Duodenal mucosa (tissue), 2 donors: ENCODE measurements around the gene APAF1.
"Not testable (repeated sequence)": the region's sequence is repeated elsewhere in the genome, so short reads cannot be mapped to it uniquely, and the experiment has no call there.

Experiments
- H3K27ac ChIP-seq: one replicate; pipeline ENCODE4 v1.7.0; 2013; ENCODE audit warnings: low read depth, low read length
- H3K27me3 ChIP-seq, 2 donors: one replicate each; pipeline ENCODE4 v1.7.0; 2013; ENCODE audit warnings: low read length in 2 of 2, control low read depth in 1 of 2; ENCODE audit not compliant: insufficient read depth in 2 of 2, control insufficient read depth in 1 of 2
- H3K36me3 ChIP-seq, 2 donors: one replicate each; pipeline ENCODE4 v1.7.0; 2013; ENCODE audit warnings: low read length in 2 of 2, control low read depth in 1 of 2; ENCODE audit not compliant: insufficient read depth in 2 of 2, control insufficient read depth in 1 of 2
- H3K4me1 ChIP-seq, 2 donors: one replicate each; pipeline ENCODE4 v1.7.0; 2013; ENCODE audit warnings: low read length in 2 of 2, control low read depth in 1 of 2; ENCODE audit not compliant: insufficient read depth in 2 of 2, control insufficient read depth in 1 of 2
- H3K4me3 ChIP-seq, 2 donors: one replicate each; pipeline ENCODE4 v1.7.0; 2013; ENCODE audit warnings: low read length in 2 of 2, low read depth in 1 of 2
- H3K9ac ChIP-seq, 2 donors: one replicate each; pipeline ENCODE4 v1.7.0; 2013; ENCODE audit warnings: low read length in 2 of 2, low read depth in 1 of 2
- H3K9me3 ChIP-seq, 2 donors: one replicate each; pipeline ENCODE4 v1.7.0; 2013; ENCODE audit warnings: low read length in 2 of 2, control low read depth in 1 of 2; ENCODE audit not compliant: control insufficient read depth in 1 of 2

APAF1 gene

GRCh38 chr12:98752726-98753125, 107.6 kb downstream of the APAF1 start:
- Histone ChIP-seq H3K9ac (no peak overlapping the region), H3K9me3 (no peaks in the 10 kb centered on the region), H3K4me1 (no peaks in the 10 kb centered on the region), H3K36me3 (no peaks in the 10 kb centered on the region), H3K27ac (no peak overlapping the region), H3K27me3 (no peaks in the 10 kb centered on the region), H3K4me3 (no peak overlapping the region)

- no peak overlapping the region for H3K4me3 ChIP-seq
- H3K9ac ChIP-seq, result no peak overlapping the region
- no peaks in the 10 kb centered on the region for H3K36me3 ChIP-seq
- H3K9me3 ChIP-seq, result no peaks in the 10 kb centered on the region
- no peak overlapping the region for H3K27ac ChIP-seq
- no peaks in the 10 kb centered on the region for H3K27me3 ChIP-seq
- H3K4me1 ChIP-seq, result no peaks in the 10 kb centered on the region
These were observed 109.0 kb downstream of the APAF1 start for GRCh38 chr12:98754095-98754494.

- H3K4me1 ChIP-seq, H3K27ac ChIP-seq, H3K9ac ChIP-seq, H3K36me3 ChIP-seq, H3K4me3 ChIP-seq, H3K9me3 ChIP-seq, H3K27me3 ChIP-seq: not testable (repeated sequence)
These were observed 110.8 kb downstream of the APAF1 start for GRCh38 chr12:98755855-98756254.

DNA sequence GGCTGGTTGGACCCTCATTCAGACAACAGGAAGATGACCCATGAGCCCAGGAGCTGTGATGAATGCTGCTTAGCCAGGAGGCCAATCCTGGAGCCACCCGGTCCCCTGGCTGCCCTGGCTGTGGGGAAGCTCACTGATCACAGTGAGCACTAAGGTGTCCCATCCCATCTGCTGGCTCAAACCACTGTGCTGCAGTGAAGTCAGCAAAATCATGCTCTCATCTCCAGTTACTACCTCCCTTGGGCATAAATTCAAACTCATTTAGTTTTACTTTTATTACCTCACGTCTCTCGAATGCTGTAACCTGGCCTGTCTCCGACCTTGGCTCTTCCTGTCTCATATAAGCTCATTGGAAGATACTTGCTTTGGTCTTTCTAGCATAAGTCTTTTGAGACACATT, 112.4 kb downstream of the APAF1 start:
- Histone ChIP-seq H3K9ac (no peak overlapping the region), H3K27ac (no peak overlapping the region), H3K4me1 (no peaks in the 10 kb centered on the region), H3K36me3 (no peaks in the 10 kb centered on the region), H3K9me3 (no peaks in the 10 kb centered on the region), H3K4me3 (no peak overlapping the region), H3K27me3 (no peaks in the 10 kb centered on the region)

- Histone ChIP-seq H3K27ac (no peak overlapping the region), H3K9ac (no peak overlapping the region), H3K36me3 (no peaks in the 10 kb centered on the region), H3K27me3 (no peaks in the 10 kb centered on the region), H3K9me3 (no peaks in the 10 kb centered on the region), H3K4me3 (no peak overlapping the region), H3K4me1 (no peaks in the 10 kb centered on the region)
These were observed 113.2 kb downstream of the APAF1 start for GRCh38 chr12:98758331-98758730.

DNA sequence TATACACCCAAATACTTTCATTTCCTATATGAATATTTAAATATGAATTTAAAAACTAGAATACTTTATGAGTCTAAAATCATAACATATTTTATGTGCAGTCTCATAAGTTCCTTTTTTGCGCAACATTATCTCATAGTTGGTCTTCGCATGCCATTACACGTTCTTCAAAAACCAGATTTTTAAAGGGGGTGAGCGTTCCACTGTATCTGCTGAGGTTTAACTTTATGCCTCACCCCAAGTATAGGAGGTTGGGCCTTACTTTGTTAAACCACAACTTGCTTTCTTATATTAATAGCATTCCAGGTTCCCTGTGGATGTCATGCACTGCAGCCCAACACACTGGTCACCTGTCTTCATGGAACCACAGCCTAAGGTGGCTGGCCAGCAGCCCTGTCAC, 118.6 kb downstream of the APAF1 start:
- no peaks in the 10 kb centered on the region for H3K4me1 ChIP-seq
- H3K36me3 ChIP-seq, result no peaks in the 10 kb centered on the region
- H3K9ac ChIP-seq, result no peak overlapping the region
- no peaks in the 10 kb centered on the region for H3K9me3 ChIP-seq
- no peak overlapping the region for H3K4me3 ChIP-seq
- no peaks in the 10 kb centered on the region for H3K27me3 ChIP-seq
- no peak overlapping the region for H3K27ac ChIP-seq

DNA sequence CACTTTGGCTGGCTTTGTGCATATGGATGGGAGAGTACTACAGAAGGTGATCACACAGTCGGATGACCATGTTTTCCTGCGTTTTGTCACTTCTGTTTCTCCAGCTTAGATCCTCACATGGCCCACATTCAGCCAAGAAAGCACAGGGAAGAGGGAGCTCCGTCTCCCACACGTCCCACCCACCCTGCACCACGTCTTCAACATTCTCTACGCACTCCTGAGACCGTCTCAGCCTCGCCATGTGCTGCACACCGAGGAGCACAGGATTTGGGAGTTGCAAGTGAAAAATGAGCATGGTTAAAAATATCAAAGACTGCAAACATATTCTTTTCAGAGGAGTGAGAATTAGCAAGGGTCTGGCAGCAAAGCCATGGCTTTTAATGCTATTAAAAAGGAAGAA, 122.2 kb downstream of the APAF1 start:
- H3K4me1 ChIP-seq, result no peaks in the 10 kb centered on the region
- H3K9ac ChIP-seq, result no peak overlapping the region
- H3K27ac ChIP-seq, result no peak overlapping the region
- no peak overlapping the region for H3K4me3 ChIP-seq
- H3K9me3 ChIP-seq, result no peaks in the 10 kb centered on the region
- no peaks in the 10 kb centered on the region for H3K27me3 ChIP-seq
- no peaks in the 10 kb centered on the region for H3K36me3 ChIP-seq

GRCh38 chr12:98769068-98769467, 124.0 kb downstream of the APAF1 start:
- H3K9ac ChIP-seq, result no peak overlapping the region
- no peaks in the 10 kb centered on the region for H3K36me3 ChIP-seq
- H3K4me3 ChIP-seq, result no peak overlapping the region
- no peaks in the 10 kb centered on the region for H3K4me1 ChIP-seq
- H3K27ac ChIP-seq, result no peak overlapping the region
- H3K27me3 ChIP-seq, result no peaks in the 10 kb centered on the region
- H3K9me3 ChIP-seq, result no peaks in the 10 kb centered on the region

DNA sequence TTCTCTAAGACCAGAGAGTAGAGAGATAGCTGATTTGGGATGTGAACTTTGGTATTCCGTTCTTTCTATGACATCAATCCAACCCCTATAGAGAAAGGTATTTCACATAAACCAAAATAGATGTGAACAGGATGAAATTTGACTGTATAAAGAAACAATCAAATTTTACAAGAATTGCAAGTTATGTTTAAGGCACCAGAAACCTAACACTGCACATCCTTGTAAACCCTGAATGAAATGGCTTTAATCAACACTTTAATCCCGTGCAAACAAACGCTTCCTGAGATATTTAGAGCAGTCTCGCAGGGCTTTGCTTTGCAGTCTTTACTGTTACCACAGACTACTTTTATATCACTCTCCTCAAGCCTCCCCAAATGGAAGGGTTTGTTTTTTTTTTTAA, 125.1 kb downstream of the APAF1 start:
- no peaks in the 10 kb centered on the region for H3K36me3 ChIP-seq
- H3K9me3 ChIP-seq, result no peaks in the 10 kb centered on the region
- no peaks in the 10 kb centered on the region for H3K27me3 ChIP-seq
- no peaks in the 10 kb centered on the region for H3K4me1 ChIP-seq
- H3K9ac ChIP-seq, result no peak overlapping the region
- H3K4me3 ChIP-seq, result no peak overlapping the region
- no peak overlapping the region for H3K27ac ChIP-seq

DNA sequence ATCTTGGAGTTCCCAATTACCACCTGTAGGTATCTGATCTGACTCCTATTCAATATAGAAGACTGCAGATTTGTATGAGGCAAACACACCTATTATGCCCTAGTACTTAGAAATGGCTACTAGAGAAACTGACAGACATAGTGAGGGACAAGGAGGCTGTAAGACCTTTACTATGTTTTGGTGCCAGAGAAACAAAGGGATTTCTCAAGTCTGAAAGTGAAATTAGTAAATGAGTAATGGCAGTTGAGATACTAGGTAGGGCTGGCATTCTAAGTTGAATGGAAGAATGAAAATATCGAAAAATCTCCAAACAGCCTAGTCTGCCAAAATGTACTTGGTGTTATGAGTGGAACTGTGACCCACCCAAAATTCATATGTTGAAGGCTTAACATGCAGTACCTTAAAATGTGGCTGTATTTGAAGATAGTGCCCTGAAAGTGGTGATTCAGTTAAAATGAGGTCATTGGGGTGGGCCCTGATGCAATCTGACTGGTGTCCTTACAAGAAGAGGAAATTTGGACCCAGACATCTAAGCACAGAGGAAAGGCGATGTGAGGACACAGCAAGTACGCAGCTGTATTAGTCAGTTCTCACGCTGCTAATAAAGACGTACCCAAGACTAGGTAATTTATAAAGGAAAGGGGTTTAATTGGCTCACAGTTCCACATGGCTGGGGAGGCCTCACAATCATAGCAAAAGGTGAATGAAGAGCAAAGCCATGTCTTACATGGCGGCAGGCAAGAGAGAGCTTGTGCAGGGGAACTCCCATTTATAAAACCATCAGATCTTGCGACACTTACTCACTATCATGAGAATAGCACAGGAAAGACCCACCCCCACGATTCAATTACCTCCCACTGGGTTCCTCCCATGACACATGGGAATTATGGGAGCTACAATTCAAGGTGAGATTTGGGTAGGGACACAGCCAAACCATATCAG, 127.0 kb downstream of the APAF1 start:
- no peaks in the 10 kb centered on the region for H3K27me3 ChIP-seq
- H3K4me1 ChIP-seq, result no peaks in the 10 kb centered on the region
- H3K9ac ChIP-seq, result no peak overlapping the region
- no peak overlapping the region for H3K27ac ChIP-seq
- H3K4me3 ChIP-seq, result no peak overlapping the region
- no peaks in the 10 kb centered on the region for H3K36me3 ChIP-seq
- H3K9me3 ChIP-seq, result no peaks in the 10 kb centered on the region
